ENCODE results near the gene ILK.

The ILK gene

GRCh38 chr11:6634534-6634933, 31.0 kb downstream of the ILK start:
- TF ChIP-seq, protein P1, sequence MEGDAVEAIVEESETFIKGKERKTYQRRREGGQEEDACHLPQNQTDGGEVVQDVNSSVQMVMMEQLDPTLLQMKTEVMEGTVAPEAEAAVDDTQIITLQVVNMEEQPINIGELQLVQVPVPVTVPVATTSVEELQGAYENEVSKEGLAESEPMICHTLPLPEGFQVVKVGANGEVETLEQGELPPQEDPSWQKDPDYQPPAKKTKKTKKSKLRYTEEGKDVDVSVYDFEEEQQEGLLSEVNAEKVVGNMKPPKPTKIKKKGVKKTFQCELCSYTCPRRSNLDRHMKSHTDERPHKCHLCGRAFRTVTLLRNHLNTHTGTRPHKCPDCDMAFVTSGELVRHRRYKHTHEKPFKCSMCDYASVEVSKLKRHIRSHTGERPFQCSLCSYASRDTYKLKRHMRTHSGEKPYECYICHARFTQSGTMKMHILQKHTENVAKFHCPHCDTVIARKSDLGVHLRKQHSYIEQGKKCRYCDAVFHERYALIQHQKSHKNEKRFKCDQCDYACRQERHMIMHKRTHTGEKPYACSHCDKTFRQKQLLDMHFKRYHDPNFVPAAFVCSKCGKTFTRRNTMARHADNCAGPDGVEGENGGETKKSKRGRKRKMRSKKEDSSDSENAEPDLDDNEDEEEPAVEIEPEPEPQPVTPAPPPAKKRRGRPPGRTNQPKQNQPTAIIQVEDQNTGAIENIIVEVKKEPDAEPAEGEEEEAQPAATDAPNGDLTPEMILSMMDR (IDR thresholded peaks at IDR 0.05; ENCODE audit: insufficient read depth, missing control alignments), result no peak
- FAIRE-seq (no peak), DNase-seq (ENCODE audit: insufficient read length, low spot score) (no peak)

GRCh38 chr11:6635082-6635932, 31.7 kb downstream of the ILK start:
- TF ChIP-seq, protein P1 (IDR thresholded peaks at IDR 0.05; ENCODE audit: insufficient read depth, missing control alignments), result no peak
- DNase-seq (ENCODE audit: insufficient read length, low spot score) (no peak), FAIRE-seq (no peak)

DNA sequence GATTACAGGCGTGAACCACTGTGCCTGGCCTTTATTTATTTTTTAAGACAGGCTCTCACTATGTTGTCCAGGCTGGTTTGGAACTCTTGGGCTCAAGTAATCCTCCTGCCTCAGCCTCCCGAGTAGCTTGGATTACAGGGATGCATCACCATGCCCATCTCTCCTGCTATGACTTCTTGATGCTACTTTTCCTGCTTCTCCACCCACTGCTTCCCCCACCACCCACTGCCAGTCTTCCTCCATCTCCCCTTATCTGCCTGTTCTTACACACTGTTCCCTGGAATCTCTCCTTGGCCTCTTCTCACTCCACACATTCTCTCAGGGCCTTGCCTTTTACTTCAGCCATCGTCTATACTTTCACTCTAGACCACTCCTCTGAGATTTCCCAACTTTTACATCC, 32.9 kb downstream of the ILK start:
- no peak for FAIRE-seq
- no peak for DNase-seq (ENCODE audit: insufficient read length, low spot score)
- TF ChIP-seq, protein P1 (IDR thresholded peaks at IDR 0.05; ENCODE audit: insufficient read depth, missing control alignments), result no peak

DNA sequence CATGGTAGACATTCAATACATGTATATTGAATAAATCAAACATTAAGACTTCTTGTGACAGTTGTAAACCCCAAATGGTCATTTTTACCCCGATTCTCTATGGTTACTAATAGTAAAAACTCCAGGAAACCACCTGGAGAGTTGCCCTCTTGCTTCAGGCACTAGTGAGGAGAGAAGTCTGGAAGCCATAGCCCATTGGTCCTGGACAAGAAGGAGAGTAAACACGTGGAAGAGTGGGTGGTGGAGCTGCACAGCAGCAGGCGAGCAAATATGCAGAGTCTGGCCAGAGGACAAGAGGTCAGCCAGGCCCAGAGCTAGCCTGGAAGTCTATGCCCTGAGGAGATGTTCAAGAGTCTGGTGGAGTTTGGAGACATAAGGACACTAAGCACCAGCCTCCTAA, 34.3 kb downstream of the ILK start:
- TF ChIP-seq, protein P1 (IDR thresholded peaks at IDR 0.05; ENCODE audit: insufficient read depth, missing control alignments), result no peak
- no peak for FAIRE-seq

GRCh38 chr11:6638429-6638828, 34.9 kb downstream of the ILK start:
- no peak for DNase-seq (ENCODE audit: insufficient read length, low spot score)
- no peak for FAIRE-seq
- TF ChIP-seq, protein P1 (IDR thresholded peaks at IDR 0.05; ENCODE audit: insufficient read depth, missing control alignments), result peak; percentile 55

More for the DNA sequence above, 34.3 kb downstream of the ILK start:
- no peak for DNase-seq (ENCODE audit: insufficient read length, low spot score)

GRCh38 chr11:6640036-6640984, 36.7 kb downstream of the ILK start:
- FAIRE-seq (no peak), DNase-seq (ENCODE audit: insufficient read length, low spot score) (no peak)
- TF ChIP-seq, protein P1 (IDR thresholded peaks at IDR 0.05; ENCODE audit: insufficient read depth, missing control alignments), result no peak

Measured in D721Med (cell line).